ENCODE measurements around the gene PTPRU. TPM values are rescaled to one million over a fixed set of nuclear protein-coding genes. Genes with fewer than 3 reads are reported as not detected.
"Not testable (repeated sequence)": the region's sequence is repeated elsewhere in the genome, so short reads cannot be mapped to it uniquely, and the experiment has no call there.

Gene PTPRU
- total RNA-seq, 4 donors from 2014 or later: 12.3 to 19.9 (median 15.9) TPM

GRCh38 chr1:29230553-29231378 is 5.6 kb upstream of the PTPRU start, which contains the start of gene MECR:
Gene MECR, minus strand, starts transcription at chr1:29230934. Its CDS starts 28 bp downstream, at chr1:29230906.
- TF ChIP-seq, protein P1, sequence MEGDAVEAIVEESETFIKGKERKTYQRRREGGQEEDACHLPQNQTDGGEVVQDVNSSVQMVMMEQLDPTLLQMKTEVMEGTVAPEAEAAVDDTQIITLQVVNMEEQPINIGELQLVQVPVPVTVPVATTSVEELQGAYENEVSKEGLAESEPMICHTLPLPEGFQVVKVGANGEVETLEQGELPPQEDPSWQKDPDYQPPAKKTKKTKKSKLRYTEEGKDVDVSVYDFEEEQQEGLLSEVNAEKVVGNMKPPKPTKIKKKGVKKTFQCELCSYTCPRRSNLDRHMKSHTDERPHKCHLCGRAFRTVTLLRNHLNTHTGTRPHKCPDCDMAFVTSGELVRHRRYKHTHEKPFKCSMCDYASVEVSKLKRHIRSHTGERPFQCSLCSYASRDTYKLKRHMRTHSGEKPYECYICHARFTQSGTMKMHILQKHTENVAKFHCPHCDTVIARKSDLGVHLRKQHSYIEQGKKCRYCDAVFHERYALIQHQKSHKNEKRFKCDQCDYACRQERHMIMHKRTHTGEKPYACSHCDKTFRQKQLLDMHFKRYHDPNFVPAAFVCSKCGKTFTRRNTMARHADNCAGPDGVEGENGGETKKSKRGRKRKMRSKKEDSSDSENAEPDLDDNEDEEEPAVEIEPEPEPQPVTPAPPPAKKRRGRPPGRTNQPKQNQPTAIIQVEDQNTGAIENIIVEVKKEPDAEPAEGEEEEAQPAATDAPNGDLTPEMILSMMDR (IDR thresholded peaks at IDR 0.05): no peak
- ATAC-seq (ENCODE audit: low FRiP score) (peak; percentile 95), DNase-seq (ENCODE audit: low spot score) (peak; percentile 89)

- DNase-seq (ENCODE audit: low spot score) (no peak), ATAC-seq (ENCODE audit: low FRiP score) (no peak)
- TF ChIP-seq, protein P1 (IDR thresholded peaks at IDR 0.05): no peak
These were observed 3.9 kb upstream of the PTPRU start for GRCh38 chr1:29232387-29232786.

GRCh38 chr1:29233693-29234092 is 2.6 kb upstream of the PTPRU start:
- TF ChIP-seq, protein P1 (IDR thresholded peaks at IDR 0.05): no peak
- DNase-seq (ENCODE audit: low spot score) (no peak), ATAC-seq (ENCODE audit: low FRiP score) (no peak)

DNA sequence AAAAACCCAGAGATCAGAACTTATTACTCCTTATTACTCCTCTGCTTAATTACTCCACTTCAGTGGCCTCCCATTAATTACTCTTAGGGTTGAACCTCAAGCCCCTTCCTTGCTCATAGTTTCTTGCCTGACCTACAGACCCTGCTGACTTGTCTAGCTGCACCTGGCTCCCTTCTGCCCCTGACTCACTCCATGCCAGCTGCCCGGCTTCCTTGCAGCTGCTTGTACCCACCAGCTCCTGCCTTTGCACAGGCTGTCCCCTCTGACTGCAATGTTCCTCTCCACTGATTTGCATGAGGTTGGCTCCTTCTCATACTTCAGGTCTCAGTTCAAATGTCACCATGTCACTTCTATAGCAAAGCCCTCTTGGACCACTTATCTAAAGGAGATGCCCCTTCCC is 1.9 kb upstream of the PTPRU start:
- DNase-seq (ENCODE audit: low spot score): no peak
- no peak for ATAC-seq (ENCODE audit: low FRiP score)
- TF ChIP-seq, protein P1 (IDR thresholded peaks at IDR 0.05): no peak

- not testable (repeated sequence) for DNase-seq (ENCODE audit: low spot score); ATAC-seq (ENCODE audit: low FRiP score)
These were observed 1.4 kb upstream of the PTPRU start for GRCh38 chr1:29234881-29235280.

DNA sequence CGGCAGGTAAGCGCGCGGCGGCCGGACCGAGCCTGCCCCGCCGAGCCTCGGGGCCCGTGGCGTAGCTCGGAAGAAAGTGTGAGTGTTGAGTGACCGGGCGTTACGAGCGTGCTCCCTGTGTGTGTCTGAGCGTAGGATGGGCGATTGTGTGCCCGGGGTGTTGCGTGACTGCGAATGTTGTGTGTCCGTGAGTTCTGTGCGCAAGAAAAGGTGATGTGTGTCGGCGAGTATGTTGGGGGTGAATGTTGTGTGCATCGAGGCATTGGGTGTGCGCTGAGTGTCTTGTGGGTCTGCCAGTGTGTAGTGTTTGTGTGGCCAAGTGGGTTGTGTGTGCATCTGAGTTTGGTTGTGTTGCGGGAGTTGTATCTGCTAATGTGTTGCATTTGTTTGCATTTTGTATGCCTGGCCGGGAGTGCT is 398 bp downstream of the PTPRU start:
- no peak for ATAC-seq (ENCODE audit: low FRiP score)

DNA sequence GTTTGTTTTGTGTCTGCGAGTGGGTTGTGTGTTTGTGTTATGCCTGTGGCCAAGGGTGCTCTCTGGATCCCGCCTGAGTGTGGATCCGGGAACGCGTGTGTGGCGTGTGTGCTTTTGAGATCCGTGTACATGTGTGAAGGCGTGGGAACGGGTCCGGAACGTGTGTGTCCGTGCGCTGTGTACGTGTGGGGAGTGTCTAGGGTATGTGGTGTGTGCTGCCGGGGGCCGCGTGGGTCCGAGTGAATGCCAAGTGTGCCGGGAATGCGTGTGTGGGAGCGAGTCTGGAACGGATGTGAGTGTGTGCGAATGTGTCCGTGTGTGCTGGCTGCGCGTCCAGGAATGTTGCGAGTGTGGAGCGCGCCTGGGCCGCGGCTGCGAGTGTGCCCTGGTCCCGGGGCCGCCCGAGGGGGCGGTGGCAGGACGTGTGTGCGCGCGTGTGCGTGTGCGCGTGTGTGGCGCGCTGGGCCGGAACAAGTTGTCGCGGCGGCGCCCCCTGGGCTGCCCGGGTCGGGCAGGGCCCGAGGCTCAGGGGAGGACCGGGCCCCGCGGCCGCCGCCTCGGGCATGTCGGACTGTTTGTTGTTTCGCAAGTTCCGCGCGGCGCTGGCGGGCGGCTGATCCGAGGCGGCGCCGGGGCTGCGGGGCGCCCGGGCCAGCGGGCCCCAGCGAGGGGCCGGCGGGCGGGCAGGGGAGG is 953 bp downstream of the PTPRU start:
- ATAC-seq (ENCODE audit: low FRiP score): peak; percentile 35
- peak; percentile 33 for DNase-seq (ENCODE audit: low spot score)
- TF ChIP-seq, protein P1 (IDR thresholded peaks at IDR 0.05): no peak

More for the DNA sequence above, 398 bp downstream of the PTPRU start:
- TF ChIP-seq, protein P1 (IDR thresholded peaks at IDR 0.05): no peak
- DNase-seq (ENCODE audit: low spot score): no peak
